Activated CD4-positive, alpha-beta T cell treated with anti-CD3 and anti-CD28 coated beads for 24 hours (primary cell): Measurements from ENCODE around the gene MAP3K9.

Source experiments
- DNase-seq, 2 donors: peaks; one replicate each; pipeline ENCODE4 v3.0.0-alpha.2; 2020; ENCODE audit warnings: low read depth in 2 of 2

The MAP3K9 gene

DNA sequence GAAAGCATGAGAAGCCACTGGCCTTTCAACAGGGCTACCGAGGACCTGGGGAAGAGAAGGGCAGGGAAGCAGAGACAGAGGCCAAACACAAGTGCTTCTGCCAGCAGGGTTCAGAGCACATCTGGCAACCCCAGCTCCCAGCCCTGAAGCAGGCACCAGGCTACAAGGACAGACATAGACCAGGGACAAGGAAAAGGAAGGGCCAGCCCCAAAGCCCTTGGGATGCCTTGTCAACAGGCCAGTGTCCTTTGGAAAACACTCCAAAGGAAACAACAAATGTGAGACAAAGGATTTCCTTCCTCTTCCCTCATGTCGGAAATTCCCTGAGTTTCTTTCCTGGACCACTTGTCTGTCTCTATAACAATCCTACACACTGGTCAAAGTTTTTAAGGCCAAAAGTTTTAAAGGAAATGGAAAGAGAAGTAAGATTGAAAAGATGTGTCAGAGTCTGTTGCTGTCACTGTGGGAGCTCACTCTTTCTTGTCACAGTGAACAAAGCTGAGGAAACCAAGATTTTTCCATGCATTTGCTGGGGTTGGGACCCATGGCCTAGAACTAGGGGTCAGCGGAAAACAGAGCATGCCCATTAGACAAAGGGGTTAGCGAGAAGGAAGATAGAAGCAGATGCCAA is 108.2 kb downstream of the MAP3K9 start:
- DNase-seq: no peak

DNA sequence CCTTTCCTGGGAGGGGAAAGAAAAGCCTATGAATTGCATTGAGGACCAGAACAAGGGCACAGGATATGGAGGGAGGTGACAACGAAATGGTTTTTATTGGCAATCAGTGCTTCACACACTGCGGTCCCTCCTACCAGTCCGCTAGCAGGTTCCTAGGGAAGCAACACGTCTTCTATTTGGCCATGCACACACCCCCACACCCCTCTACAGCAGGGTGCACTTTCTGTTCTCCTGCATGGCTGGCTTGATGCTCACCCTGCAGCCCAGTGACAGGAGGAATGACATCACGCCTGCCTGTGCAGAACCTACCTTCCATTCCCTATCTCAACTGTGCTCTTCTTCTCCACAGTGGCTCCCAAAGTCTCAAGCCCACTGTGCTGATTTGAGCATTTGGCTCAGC is 109.7 kb downstream of the MAP3K9 start:
- no peak for DNase-seq

DNA sequence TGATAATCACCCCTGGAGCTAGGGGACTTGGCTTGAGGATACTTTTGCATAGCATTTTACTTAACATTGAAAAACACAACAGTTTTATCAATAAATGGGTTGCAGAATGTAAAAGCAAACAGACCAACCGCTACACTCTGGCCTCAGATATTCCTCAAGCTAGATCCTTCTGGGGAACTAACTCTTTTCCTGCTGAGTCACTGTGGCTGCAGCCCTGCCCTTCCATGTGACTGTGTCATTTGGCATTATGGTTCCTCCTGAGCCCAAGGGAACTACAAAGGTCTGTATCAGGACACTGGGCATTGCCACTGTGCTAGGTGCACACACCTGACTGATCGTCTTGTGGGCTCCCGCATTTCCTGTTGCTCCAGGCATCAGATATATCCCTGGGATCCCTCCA is 111.0 kb downstream of the MAP3K9 start:
- no peak for DNase-seq

DNA sequence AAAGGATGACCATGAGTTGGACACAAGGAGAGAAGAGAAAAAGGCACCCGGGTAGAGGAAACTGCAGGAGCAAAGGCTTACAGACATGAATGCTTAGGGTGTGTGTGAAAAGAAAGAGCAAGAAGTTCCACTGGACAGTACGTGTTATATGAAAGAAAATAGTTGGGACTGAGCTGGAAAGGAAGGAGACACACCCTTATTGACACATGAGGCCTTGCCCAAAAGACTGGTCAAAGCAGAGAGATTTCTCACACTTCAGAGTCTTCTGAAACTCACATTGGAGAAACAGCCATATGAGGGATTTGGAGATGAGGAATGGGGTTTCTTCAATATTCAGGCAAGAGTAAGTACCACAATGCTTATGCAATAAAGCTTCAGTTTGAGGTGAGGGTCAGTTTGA is 111.6 kb downstream of the MAP3K9 start:
- no peak for DNase-seq

- no peak for DNase-seq
These were observed 113.3 kb downstream of the MAP3K9 start for GRCh38 chr14:70696026-70696425.

DNA sequence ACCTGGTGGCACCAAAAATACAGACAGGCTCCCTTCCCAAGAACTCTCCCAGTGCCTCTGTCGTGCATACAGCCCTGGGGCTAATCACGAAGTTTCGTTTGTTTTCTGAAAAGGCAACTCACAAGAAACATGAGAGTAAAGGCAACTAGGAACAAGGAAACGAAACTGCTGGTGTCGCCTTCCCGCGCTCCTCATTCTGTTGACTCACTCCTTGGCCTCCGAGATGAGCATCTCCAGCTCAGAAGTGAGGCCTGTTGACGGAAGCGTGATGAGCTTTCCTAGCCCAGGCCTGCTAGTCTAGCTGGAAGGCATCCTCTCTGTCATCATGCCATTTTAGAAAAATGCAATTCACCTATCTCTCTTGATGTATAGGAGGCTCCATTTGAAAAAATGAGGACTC is 117.1 kb downstream of the MAP3K9 start:
- no peak for DNase-seq

GRCh38 chr14:70685474-70686197 is 123.7 kb downstream of the MAP3K9 start:
- no peak for DNase-seq

DNA sequence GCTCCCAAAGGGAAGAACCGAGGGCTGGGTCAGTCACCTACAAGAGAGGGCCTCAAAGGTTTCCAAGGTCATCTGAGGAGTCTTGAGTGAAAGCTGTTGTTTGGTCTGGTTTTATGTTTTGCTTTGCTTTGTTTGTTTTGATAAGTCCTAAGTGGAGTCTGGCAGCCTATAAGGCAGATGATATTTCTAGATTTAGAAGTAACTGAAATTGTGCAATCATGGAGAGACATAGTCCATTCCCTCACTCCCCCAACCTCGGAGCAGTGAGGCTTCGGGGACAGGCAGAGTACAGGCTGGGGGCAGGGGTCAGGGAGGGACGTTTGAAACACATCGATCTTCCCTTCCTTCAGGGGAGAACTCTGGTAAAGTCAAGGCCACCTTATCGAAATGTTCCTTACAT is 125.3 kb downstream of the MAP3K9 start:
- no peak for DNase-seq

- no peak for DNase-seq
These were observed 128.6 kb downstream of the MAP3K9 start for GRCh38 chr14:70680748-70681147.

GRCh38 chr14:70677341-70677740 is 132.0 kb downstream of the MAP3K9 start:
- no peak for DNase-seq
